Neural cell (in vitro differentiated cells): ENCODE data around the gene RNF148. TPM values are rescaled to one million over a fixed set of nuclear protein-coding genes. Genes with fewer than 3 reads are reported as not detected.

Source experiments
- H2AFZ ChIP-seq: fragments of 200-600, 300-800 bp; sonication (generic), shearing (Covaris generic); 2 replicates; pipeline ENCODE4 v1.6.0; 2014; ENCODE audit warnings: low read depth, mild to moderate bottlenecking, antibody characterized with exemption, low read length, moderate library complexity
- H3F3A ChIP-seq: fragments of 200-600 bp; shearing (Covaris generic); 2 replicates; pipeline ENCODE4 v1.6.1; 2016; ENCODE audit warnings: mild to moderate bottlenecking, moderate library complexity, mixed read lengths, antibody characterized with exemption, low read length; ENCODE audit not compliant: insufficient read depth, poor library complexity, severe bottlenecking
- H3K27ac ChIP-seq: fragments of 200-600, 300-800 bp; sonication (generic), shearing (Covaris generic); 2 replicates; pipeline ENCODE4 v1.5.1; 2014; ENCODE audit warnings: mild to moderate bottlenecking, low read length, moderate library complexity
- H3K27me3 ChIP-seq: fragments of 300-800, 200-600 bp; sonication (generic), shearing (Covaris generic); 2 replicates; pipeline ENCODE4 v1.6.0; 2014; ENCODE audit warnings: mild to moderate bottlenecking, low read depth, low read length, moderate library complexity; ENCODE audit not compliant: insufficient read depth
- H3K36me3 ChIP-seq: fragments of 300-800, 200-600 bp; sonication (generic), shearing (Covaris generic); 2 replicates; pipeline ENCODE4 v1.5.1; 2014; ENCODE audit warnings: mild to moderate bottlenecking, antibody characterized with exemption, low read length, moderate library complexity; ENCODE audit not compliant: insufficient read depth
- H3K4me2 ChIP-seq: fragments of 300-800, 200-600 bp; sonication (generic), shearing (Covaris generic); 2 replicates; pipeline ENCODE4 v1.6.0; 2014; ENCODE audit warnings: mild to moderate bottlenecking, low read length
- H3K4me3 ChIP-seq: fragments of 300-800, 200-600 bp; sonication (generic), shearing (Covaris generic); 2 replicates; pipeline ENCODE4 v1.5.1; 2014; ENCODE audit warnings: mild to moderate bottlenecking, low read length, moderate library complexity
- H3K79me2 ChIP-seq: fragments of 200-600 bp; shearing (Covaris generic); replicated peaks from 2 replicates; pipeline ENCODE4 v1.6.0; 2014; ENCODE audit warnings: mild to moderate bottlenecking, low read length, moderate library complexity; ENCODE audit not compliant: insufficient read depth
- H3K9ac ChIP-seq: fragments of 300-800, 200-600 bp; sonication (generic), shearing (Covaris generic); 2 replicates; pipeline ENCODE4 v1.6.1; 2016; ENCODE audit warnings: mild to moderate bottlenecking, low read length, mixed read lengths
- H3K9me2 ChIP-seq: fragments of 200-600 bp; shearing (Covaris generic); 2 replicates; pipeline ENCODE4 v1.6.1; 2016; ENCODE audit warnings: mild to moderate bottlenecking, low read length, mixed read lengths; ENCODE audit not compliant: insufficient read depth
- H3K9me3 ChIP-seq: fragments of 200-600, 300-800 bp; sonication (generic), shearing (Covaris generic); 2 replicates; pipeline ENCODE4 v1.6.1; 2016; ENCODE audit warnings: mild to moderate bottlenecking, mixed run types, low read length, moderate library complexity, mixed read lengths
- H4K20me1 ChIP-seq: fragments of 200-600 bp; shearing (Covaris generic); 2 replicates; pipeline ENCODE4 v1.6.1; 2016; ENCODE audit warnings: mild to moderate bottlenecking, mixed run types; ENCODE audit not compliant: insufficient read depth
- CTCF ChIP-seq: fragments of 450-650 bp; IDR thresholded peaks from 2 replicates; pipeline ENCODE4 v1.5.1; 2014; ENCODE audit warnings: antibody characterized with exemption, mild to moderate bottlenecking, moderate library complexity; ENCODE audit not compliant: poor library complexity, severe bottlenecking
- EP300 ChIP-seq: fragments of 450-650 bp; conservative IDR thresholded peaks from 2 replicates; pipeline ENCODE4 v1.6.1; 2014; ENCODE audit warnings: antibody characterized with exemption, mild to moderate bottlenecking, moderate library complexity; ENCODE audit not compliant: poor library complexity, severe bottlenecking
- EZH2 ChIP-seq: fragments of 200-600, 300-800 bp; shearing (Covaris generic), sonication (generic); IDR thresholded peaks from 2 replicates; pipeline ENCODE4 v1.6.1; 2014; ENCODE audit warnings: antibody characterized with exemption, low read length, borderline replicate concordance, mild to moderate bottlenecking; ENCODE audit not compliant: insufficient read depth, poor library complexity, severe bottlenecking
- MXI1 ChIP-seq: fragments of 450-650 bp; conservative IDR thresholded peaks from 2 replicates; pipeline ENCODE4 v1.6.1; 2014; ENCODE audit warnings: antibody characterized with exemption, mild to moderate bottlenecking; ENCODE audit not compliant: poor library complexity, severe bottlenecking
- POLR2AphosphoS5 ChIP-seq: IDR thresholded peaks from 2 replicates; pipeline ENCODE4 v1.6.1; 2012
- RAD21 ChIP-seq: fragments of 450-650 bp; conservative IDR thresholded peaks from 2 replicates; pipeline ENCODE4 v1.6.1; 2014; ENCODE audit warnings: antibody characterized with exemption, mild to moderate bottlenecking, moderate library complexity
- REST ChIP-seq: IDR thresholded peaks from 2 replicates; pipeline ENCODE4 v1.6.1; 2012; ENCODE audit warnings: borderline replicate concordance
- SMC3 ChIP-seq: fragments of 450-650 bp; conservative IDR thresholded peaks from 2 replicates; pipeline ENCODE4 v1.6.1; 2014; ENCODE audit warnings: antibody characterized with exemption, mild to moderate bottlenecking, moderate library complexity; ENCODE audit not compliant: poor library complexity
- polyA plus RNA-seq: library from polyadenylated mRNA; depleted of rRNA; stranded (reverse); fragments of >200 nt; gene quantifications from 2 replicates; pipeline ENCODE4 v1.2.3, GENCODE V29; 2014

The RNF148 gene
- polyA plus RNA-seq, 1 donor from 2014 or later, result 0.25 TPM

GRCh38 chr7:122710916-122711315 is 8.2 kb upstream of the RNF148 start:
- no peak overlapping the region for H3K9ac ChIP-seq
- no peaks in the 10 kb centered on the region for H4K20me1 ChIP-seq
- H3K9me3 ChIP-seq, result no peaks in the 10 kb centered on the region
- no peaks in the 10 kb centered on the region for H3F3A ChIP-seq
- TF ChIP-seq CTCF (no peak), MXI1 (no peak), RAD21 (no peak), EP300 (no peak), SMC3 (no peak), POLR2AphosphoS5 (no peak), EZH2 (no peak)
- H3K27ac ChIP-seq, result no peak overlapping the region
- no peak overlapping the region for H3K4me2 ChIP-seq
- no peaks in the 10 kb centered on the region for H3K27me3 ChIP-seq
- H2AFZ ChIP-seq, result no peak overlapping the region
- no peak overlapping the region for H3K4me3 ChIP-seq
- no peaks in the 10 kb centered on the region for H3K9me2 ChIP-seq
- H3K36me3 ChIP-seq, result no peaks in the 10 kb centered on the region
- no peaks in the 10 kb centered on the region for H3K79me2 ChIP-seq

- no peaks in the 10 kb centered on the region for H3K79me2 ChIP-seq
- H3K4me3 ChIP-seq, result no peak overlapping the region
- no peaks in the 10 kb centered on the region for H3K9me3 ChIP-seq
- no peak overlapping the region for H3K27ac ChIP-seq
- no peaks in the 10 kb centered on the region for H3F3A ChIP-seq
- H3K36me3 ChIP-seq, result no peaks in the 10 kb centered on the region
- H3K4me2 ChIP-seq, result no peak overlapping the region
- H4K20me1 ChIP-seq, result no peaks in the 10 kb centered on the region
- no peak overlapping the region for H3K9ac ChIP-seq
- H3K9me2 ChIP-seq, result no peaks in the 10 kb centered on the region
- H2AFZ ChIP-seq, result no peak overlapping the region
- H3K27me3 ChIP-seq, result no peaks in the 10 kb centered on the region
- no peak for TF ChIP-seq MXI1
These were observed 7.4 kb upstream of the RNF148 start for GRCh38 chr7:122709930-122710646.

- H3K27me3 ChIP-seq, result no peaks in the 10 kb centered on the region
- no peak overlapping the region for H2AFZ ChIP-seq
- H3K9me3 ChIP-seq, result no peaks in the 10 kb centered on the region
- H3K4me2 ChIP-seq, result no peak overlapping the region
- H3K4me3 ChIP-seq, result no peak overlapping the region
- H3K36me3 ChIP-seq, result no peaks in the 10 kb centered on the region
- no peaks in the 10 kb centered on the region for H3K79me2 ChIP-seq
- no peak for TF ChIP-seq RAD21
- TF ChIP-seq EP300, result no peak
- no peak for TF ChIP-seq MXI1
- TF ChIP-seq REST, result no peak
- no peak for TF ChIP-seq SMC3
- no peak for TF ChIP-seq CTCF
- no peaks in the 10 kb centered on the region for H4K20me1 ChIP-seq
- no peak overlapping the region for H3K9ac ChIP-seq
- H3K9me2 ChIP-seq, result no peaks in the 10 kb centered on the region
- H3F3A ChIP-seq, result no peaks in the 10 kb centered on the region
- no peak overlapping the region for H3K27ac ChIP-seq
These were observed 4.1 kb upstream of the RNF148 start for GRCh38 chr7:122706836-122707235.
